Amniotic epithelial cell (primary cell): Measurements from ENCODE around the gene SPR.

Experiments
- DNase-seq: peaks from one replicate; pipeline ENCODE4 v3.0.0-alpha.2; 2010; ENCODE audit warnings: low read depth

SPR gene

DNA sequence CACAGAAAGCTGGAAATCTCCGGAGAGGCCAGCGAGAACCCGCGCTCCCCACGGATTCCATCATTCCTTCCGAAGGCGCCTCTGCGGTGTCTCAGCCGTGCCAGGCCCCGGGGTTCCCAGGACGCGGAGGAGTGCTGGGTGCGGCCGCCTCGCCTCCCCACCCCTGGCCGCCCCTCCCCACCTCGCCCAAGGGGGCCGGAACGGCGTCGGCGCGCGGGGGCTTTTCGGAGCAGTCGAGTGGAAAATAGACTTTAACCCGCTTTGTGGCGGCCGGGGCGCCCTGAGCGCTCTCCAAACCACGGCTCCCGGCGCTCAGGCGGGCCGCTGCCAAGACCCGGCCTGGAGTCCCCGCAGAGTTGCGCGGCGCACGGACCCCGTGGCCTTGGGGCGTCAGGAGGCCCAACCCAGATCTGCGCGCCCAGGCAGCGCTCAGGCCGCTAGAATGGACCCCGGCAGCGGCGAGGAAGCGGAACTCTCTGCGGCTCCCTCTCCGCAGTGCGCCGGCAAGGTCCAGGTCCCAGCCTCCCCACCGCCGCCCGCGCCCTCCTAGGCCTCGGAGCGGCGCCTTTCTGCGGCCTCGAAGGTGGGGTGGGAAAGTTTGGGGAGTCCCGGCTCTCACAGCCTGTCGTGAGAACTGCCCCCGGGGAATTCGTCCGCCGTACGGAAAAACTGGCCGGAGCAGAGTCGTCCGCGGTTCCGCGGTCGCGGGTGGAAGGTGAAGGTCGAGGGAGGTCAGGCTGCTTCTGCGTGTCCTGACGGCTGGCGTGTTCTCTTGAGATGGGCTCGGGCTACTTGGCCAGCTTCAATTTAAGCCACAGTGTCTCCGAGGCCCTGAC, 28.9 kb downstream of the SPR start:
- DNase-seq, result no peak

DNA sequence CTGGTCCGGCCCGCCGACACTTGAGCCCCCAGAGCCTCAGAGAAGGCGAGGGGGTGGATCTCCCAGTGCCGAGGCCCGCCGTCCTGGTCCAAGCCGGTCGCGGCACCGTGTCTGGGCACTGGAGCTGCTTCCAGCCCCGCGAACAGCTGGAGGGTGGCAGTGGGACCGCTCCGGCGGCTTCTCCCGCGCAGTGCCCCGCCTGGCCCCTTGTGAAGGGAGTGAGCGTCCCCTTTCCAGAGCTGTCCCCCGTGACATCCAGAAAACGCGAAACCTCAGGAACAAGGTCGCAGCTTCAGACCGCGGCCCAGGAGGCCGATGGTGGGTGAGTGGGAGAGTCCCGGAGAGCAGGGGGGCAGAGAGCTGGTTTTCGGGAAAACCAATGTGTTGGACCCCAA, 29.5 kb downstream of the SPR start:
- no peak for DNase-seq

DNA sequence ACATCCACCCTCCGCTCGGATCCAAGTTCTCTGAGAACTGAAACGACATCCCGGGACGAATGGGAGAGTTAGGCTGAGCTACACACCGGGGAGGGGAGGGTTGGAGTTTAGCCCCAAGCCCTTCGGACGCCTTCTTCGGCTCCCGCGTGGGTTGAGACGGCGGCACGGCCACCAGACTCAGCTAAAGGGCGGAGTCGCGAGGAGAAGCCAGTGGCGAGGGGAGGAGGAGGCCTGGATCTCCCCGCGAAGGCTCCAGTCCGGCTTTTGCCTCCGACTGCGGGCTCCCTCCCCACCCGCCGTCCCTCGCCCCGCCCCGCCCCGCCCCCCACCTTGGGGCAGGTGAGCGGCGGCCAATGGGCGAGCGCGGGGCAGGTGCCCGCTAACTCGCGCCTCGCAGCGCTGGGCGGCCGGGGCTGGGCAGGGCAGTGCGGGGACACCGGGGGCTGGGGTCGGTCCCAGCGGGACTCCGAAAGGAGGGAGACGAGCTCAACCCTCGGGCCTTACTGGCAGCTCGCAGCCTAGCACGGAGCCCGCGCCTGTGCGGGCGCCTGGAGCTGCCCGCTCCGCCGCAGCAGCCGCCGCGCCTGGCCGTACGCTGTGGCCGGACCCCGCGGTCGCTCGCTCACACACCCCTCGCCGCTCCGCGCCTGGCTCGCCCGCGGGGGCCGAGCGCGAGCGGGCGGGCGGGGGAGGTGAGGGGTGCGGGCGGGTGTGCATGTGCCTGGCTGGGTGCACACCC, 30.1 kb downstream of the SPR start, which contains the start of gene EMX1:
Gene EMX1 (plus strand): TSS at position 382 of the 739 bp plus-strand sequence. CDS start 334 bp downstream, at position 716.
- no peak for DNase-seq

DNA sequence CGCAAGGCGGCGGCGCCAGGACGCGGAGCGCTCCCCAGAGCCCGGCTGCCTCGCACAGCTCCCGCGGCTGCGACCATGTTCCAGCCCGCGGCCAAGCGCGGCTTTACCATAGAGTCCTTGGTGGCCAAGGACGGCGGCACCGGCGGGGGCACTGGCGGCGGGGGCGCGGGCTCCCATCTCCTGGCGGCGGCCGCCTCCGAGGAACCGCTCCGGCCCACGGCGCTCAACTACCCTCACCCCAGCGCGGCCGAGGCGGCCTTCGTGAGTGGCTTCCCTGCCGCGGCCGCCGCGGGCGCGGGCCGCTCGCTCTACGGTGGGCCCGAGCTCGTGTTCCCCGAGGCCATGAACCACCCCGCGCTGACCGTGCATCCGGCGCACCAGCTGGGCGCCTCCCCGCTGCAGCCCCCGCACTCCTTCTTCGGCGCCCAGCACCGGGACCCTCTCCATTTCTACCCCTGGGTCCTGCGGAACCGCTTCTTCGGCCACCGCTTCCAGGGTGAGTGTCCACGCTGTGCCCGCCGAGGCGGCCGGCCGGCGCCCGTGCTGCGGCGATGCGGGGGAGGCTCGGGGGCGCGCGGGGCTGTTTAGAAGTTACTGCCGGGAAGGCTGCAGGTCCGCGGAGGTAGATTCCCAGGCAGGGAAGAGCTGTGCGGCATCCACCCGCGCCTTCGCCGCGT, 30.8 kb downstream of the SPR start:
- DNase-seq, result no peak

DNA sequence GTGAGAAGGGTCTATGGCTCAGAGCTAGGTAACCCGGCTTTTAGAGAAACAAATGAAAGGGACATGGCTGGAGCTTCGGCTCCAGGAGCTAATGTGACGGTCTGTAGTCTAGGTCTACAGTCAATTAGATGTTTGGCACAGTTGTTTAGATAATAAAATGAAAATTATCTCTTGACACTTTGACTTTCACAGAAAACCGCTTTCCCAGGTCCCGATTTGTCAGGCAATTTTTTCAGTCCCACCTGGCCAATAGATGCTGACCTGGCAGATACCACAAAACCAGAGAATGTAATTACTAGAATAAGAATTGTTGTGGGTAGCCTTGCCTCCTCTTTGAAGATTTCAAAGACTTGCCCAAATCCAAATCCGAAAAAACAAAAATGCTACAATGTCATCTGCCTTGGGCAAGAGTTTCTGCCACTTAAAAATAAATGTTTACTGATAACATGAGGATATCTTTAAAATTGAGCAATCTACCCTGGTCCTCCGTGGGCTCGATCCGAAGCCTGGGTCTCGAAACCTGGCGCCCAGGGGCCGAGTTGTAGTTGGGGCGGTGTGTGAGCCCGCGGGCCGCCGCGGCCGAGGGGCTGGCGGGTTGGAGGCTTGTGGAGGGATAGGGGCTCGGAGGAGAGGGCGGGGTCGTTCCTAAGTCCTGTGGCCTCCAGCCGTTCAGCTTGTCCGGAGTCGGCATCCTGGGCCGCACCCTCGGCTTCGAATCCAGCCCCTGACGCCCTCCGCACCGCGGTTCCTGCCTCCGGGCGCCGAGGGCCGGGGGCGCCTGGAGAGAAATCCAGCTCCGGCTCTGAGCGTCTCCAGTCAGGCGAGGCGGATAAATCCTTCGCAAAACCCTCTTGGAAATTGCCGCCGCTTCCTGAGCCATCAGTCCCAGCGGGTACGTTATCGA, 32.5 kb downstream of the SPR start:
- DNase-seq, result no peak

DNA sequence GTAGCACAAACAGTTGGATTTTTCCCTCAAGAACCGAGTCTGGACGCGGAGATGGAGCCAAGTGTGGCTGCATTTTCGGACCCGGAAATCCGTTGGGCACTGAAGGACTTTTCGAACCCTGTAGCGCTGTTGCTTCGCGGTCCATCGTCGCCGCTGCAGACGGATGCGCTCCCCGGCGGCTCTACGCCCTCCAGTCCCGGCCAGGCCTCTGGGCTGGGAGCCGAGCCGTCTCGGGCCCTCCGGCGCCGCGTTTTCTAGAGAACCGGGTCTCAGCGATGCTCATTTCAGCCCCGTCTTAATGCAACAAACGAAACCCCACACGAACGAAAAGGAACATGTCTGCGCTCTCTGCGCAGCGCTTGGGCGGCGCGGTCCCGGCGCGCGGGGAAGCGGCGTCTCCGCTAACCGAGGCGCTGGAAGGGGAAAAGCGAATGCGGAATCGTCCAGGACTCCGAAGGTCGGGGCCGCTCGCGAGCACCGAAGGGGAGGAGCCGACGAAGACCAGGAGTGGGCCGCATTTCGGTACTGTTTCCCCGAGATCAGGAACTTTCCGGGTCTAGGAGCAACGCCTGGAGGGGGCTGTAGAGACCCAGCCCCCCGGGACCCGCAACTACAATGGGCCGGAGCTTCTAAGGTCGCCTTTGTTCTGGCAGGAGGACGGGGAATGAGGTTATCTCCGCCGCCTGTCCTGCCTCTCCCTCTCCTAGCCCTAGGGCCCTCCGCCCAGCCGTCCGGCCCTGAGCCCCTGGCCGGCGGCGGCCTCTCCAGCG, 33.3 kb downstream of the SPR start:
- DNase-seq, result no peak

DNA sequence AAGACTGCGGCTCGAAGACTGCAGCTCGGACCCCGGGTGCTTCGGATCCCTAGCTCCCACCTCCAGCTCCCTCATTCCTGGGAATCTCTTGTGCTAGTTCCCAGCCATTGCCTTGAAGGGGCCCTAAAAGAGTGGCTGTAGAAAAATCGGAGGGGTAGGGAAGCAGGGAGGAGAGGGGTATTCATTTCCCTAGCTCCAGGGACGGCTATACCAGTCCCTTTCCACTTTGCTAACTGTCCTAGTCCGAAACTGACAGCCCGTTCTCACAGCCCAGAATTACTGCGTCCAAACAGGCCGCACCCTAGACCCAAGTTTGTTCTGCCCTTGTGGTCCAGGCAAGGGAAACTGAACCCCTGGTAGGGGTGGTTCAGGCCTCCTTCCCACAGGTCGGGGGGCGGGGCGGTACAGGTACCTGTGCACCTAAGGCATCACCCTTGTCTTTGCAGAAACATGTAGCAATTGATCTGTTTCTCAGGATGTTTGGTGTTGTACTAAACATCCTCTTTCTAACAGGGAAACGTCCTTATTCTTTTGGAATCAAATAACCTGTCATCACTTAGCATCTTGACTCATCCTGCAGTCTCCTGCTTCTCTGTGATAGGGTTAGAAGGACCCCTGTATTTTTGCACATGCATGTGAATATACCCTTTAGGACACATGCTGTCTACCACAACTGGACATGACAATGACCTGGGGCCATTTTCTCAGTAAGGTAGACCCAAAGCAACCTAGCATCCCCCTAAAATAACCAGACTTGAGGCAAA, 34.1 kb downstream of the SPR start:
- DNase-seq, result no peak

DNA sequence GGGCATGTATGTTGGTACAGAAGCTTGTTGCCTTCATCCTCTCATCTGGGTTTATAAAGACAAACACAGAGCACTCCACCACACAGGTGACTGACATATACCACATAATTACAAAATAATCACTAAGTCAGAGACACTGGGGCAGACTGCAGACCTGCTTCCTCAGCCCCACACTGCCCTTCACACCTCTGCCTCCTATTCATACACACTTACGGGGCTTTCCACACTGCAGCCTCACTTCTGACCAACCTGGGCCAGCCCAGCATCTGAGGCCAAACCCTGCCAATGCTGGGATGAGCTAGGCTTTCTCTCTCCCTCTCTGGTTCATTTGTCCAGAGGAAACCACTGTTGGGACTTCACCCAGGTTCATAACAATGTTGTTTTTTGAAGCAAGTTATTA, 34.6 kb downstream of the SPR start:
- DNase-seq, result no peak

DNA sequence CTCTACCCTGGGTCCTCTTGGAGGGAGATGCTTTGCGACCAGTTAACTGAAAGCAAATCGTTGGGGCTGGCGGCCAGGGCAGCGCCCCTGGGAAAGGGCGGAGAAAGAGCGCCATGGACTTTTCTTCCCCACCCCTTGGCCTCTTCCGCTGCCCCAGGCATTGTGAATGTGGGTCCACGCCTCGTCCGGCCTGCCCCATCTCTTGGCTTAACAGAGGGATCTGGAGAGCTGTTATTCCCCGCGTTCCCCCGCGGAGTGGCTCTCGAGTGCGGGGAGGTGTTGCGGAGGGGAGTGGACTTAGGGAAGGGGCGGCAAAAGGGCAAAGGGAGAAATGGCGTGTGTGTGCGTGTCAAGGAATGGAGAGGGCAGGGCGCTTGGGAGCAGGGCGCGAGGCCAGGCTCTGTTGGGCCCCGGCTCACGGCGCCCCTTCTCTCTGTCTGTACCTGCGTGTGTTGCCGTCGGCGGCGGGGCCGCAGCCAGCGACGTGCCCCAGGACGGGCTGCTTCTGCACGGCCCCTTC, 36.7 kb downstream of the SPR start:
- no peak for DNase-seq

DNA sequence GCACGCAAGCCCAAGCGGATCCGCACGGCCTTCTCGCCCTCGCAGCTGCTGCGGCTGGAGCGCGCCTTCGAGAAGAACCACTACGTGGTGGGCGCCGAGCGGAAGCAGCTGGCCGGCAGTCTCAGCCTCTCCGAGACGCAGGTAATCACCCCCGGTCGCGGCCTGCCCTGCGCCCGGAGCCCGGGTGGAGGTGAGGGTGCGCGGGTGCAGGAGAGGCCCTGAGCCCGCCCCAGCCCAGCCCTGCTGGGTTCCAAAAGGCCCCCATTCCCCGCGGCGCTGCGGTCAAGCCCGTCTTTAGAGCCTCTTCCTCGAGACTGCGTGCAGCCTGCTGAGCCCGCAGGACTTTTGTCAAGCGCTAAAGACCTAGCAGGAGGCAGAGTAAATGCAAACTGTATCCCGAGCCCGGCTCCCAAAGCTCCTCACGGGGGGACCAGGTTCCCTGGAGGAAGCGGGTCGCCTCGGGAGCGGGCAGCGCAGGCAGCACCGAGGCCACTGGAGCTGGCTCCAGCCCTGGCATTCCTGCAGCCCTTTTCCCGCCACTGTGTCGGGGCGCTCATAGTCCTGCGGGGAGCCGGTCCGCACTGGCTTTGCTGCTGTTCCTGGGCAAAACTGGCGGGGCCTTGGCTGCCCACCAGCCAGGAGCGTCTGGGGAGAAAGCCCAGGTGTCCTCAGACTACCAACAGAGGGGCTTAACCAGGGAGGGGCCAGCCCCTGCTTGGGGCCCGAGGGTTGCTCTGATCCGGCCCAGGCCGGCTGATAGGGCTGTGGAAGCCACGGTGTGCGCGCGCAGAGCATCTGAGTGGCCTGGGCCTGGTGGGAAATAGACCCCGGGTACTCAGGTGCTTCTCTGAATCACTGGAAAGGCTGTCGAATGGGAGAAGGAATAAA, 37.4 kb downstream of the SPR start:
- no peak for DNase-seq

DNA sequence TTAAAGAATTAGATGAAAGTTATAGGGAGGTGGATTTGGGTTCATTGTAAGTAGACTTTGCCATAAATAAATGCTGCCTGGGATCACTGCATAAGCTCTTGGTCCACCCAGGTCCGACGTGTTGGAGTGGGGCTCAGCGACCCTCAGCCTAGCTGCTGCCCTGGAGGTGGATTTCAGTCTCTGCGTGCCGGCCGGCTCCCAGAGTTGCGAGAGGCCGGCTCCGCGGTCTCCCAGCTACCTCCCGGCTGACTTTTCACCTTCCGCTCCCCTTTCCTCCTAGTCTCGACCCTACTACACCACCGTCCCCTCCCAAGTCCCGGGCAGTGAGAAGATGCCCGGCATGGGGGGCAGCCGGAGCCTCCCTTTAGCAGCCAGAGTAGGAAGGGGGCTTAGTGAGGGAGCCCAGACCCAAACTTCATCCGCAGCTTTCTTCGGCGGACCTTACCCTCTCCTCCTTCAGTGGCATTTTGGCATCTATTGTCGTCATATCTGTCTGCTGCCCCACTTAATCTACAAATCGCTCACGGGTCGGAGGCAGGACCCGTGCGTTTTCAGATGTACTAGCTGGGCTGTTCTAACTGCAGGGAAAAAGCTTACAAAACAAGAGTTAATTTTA, 38.2 kb downstream of the SPR start:
- DNase-seq, result no peak

DNA sequence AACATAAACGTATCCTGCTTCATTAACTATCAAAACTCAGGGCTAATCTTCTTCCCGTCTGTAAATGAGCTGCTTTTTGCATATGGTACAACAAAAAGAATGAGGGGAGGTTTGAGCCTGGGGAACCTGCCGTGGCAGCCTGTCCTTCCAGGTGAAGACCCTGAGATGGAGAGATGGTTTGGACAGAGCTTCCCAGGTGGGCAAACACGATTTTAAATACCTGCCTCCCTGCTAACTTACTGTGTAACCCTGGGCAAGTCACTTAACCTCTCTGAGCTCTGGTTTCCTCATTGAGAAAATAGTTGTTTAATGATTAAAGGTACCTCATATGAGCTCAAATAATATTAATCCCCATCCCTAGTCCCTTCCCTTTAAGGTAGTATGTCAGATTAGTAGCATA, 39.2 kb downstream of the SPR start:
- no peak for DNase-seq

DNA sequence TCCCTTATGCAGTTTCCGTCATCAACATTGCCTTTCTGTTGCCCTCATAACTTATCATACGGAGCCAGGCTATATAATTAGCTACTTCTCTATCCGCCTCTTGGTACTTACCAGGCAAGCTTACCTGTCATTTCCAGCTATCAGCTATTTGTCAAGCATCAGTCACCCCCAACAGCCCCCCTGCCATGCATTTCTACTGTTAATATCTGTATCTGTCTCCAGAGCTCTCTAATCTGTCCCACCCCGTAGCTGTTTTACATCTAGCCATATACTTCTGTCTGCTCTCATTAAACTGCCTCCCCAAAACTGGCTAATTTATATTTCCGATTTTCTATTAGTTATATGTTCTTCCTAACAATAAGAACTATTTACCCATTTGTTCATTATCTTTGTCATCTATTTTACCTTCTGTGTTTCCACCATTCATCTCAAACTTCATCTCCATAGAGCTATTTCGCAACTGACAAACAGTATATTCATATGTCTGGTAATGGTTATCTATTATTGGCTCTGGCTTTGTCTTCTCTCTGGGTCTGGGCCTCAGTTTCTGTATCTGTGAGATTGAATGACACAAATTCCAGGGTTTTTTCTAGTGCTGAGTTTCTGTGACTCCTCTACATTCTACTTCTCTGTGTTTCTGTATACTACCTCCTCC, 39.7 kb downstream of the SPR start:
- no peak for DNase-seq

DNA sequence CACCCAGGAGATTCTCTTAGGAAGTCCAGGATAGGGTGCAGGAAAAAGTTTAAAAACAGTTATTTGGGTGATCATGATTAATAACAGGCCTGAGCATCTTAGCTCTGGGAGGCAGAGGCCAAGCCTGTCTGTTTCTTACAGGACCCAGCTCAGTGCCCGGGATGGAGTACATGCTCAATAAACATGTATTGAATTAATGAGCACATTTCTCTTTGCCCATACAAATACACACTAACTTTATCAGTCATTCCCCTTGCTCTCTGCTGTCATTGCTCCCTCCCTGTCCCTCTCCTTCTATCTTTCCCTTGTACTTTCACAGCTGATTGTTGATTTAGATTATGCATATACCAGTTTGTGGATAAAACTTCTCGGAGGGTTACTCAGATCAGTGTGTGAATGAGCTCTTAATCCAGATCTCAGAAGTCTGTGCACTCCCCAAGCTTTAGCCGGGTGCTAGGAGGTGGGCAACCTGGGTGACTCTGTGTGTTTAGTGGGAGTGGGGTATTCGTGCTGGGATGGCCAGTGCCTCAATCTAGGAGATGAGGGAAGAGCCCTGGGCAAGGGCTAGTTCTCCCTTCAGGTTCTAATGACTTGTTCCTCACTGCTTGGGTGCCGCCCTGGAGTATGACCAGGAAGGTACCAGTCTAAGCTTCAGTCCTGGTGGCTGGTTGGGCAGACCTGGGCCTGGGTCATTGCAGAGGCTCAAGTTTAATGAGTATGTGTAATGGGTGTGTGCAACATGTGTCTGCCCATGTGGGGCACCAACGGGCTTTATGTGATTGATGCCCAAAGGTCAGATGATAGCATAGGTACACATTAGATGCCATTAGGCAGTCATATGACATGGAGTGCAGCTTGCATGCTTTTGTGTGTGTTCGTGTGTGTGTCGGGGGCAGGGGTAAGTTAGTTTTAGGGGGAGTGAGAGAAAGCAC, 40.7 kb downstream of the SPR start:
- no peak for DNase-seq

DNA sequence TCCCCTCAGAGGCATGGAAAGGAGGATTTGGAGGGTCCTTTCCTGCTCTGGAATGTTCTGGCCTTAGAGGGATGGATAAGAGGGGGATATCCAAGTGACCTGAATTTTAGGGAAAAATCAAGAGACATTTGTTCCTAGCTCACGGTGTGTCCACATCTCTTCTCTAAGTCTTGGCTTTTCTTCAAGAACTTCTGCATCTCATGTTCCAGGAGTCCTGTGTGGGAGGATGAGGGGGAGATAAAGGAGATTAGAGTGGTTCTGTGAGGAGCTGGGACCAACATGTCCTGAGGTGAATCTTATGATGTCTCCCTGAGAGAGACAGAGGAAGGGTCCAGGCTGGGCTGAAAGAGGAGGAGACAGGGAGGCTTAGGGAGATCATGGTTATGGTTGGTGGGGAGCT, 41.8 kb downstream of the SPR start:
- no peak for DNase-seq

DNA sequence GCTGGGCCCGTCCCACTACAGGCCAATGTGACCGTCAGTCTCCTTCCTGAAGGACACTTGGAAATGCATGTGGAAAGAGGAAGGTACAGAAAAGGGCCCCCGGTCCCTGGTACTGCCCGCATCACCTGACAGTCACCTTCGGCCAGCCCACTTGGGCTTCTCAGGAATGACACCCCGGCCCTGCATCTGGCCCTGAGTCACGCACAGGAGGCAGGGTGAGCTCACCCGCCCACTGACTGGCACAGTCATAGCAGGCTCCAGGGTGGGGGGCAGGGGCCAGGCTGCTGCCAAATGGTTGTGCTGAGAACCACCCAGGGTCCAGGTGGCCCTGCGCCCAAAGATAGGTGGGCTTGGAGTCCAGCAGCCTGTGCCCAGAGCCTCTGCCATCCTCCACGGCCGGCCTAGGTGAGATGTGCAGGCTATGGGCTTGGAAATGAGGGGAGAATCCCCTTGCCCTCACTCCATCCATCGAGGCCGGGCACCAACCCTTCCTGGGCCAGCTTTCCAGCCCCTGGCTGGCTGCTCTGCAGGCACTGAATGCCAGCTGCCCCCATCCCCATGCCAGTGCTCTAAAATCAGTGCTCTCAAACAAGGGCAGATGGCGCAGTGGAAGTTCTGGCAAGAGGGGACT, 44.2 kb downstream of the SPR start:
- DNase-seq, result peak; percentile 34
